ENCODE data around the gene TGFBR3L.
A peak's percentile ranks its signal among the peaks of the same experiment; 100 is the strongest.
"Not testable (repeated sequence)": the region's sequence is repeated elsewhere in the genome, so short reads cannot be mapped to it uniquely, and the experiment has no call there.

TGFBR3L gene

GRCh38 chr19:7881910-7882309, 32.7 kb upstream of the TGFBR3L start:
- DNase-seq, result no peak

- DNase-seq, result no peak
Measured at GRCh38 chr19:7883105-7883504, 31.5 kb upstream of the TGFBR3L start.

DNA sequence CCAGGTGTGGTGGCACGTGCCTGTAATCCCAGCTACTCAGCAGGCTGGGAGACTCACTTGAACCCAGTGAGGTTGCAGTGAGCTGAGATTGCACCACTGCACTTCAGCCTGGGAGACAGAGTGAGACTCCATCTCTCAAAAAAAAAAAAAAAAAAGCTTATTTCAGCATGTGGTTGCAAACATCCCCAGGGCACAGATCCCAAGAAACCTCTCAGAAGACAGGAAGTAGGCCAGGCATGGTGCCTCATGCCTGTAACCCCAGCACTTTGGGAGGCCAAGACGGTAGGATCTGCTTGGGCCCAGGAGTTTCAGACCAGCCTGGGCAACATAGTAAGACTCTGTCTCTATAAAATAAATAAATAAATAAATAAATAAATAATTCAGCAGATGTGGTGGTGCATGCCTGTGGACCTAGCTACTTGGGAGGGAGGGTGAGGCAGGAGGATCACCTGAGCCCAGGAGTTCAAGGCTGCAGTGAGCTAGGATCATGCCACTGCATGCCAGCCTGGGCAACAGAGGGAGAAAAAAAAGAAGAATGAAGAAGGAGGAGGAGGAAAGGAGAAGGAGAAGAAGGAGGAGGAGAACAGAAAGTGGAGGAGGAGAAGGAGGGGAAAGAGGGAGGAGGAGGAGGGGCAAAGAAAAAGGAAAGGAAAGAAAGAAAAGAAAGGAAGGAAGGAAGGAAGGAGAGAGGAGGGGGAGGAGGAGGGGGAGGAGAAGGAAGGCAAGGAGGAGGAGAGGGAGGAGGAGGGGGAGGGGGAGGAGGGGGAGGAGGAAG, 30.6 kb upstream of the TGFBR3L start:
- DNase-seq, result no peak

- no peak for DNase-seq
Measured at GRCh38 chr19:7885818-7886217, 28.8 kb upstream of the TGFBR3L start.

DNA sequence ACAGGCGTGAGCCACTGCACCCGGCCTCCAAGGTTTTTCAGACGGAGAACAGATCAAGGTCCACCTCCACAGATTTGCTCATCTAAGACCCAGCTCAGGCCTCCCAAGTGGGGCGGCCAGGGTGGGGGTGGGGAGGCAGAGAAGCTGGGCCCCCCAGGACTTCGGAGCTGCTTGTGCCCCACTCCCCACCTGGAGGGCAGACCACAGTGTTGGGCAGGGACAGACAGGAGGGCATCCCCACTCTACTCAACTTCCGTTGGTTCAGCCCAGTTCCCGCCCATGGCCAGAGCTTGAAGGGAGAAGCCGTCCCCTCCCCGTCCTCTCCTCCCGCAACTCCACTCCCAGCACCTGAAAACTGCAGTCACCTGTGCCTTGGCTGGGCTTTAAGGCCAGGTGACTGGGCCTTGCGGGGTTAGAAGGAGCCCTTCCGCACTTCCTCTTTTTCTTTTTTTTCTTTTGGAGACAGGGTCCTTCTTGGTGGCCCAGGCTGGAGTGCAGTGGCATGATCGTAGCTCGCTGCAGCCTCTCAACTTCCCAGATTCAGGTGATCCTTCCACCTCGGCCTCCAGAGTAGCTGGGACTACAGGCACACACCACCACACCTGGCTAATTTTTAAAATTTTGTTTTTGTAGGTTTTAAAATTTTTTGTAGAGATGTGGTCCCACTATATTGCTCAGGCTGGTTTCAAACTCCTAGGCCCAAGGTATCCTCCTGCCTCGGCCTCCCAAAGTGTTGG, 27.1 kb upstream of the TGFBR3L start:
- DNase-seq, result no peak

GRCh38 chr19:7888145-7888825, 26.3 kb upstream of the TGFBR3L start, which contains the start of gene LRRC8E:
Gene LRRC8E, plus strand, starts transcription at chr19:7888510. Its CDS starts 7,094 bp downstream, at chr19:7895604.
- no peak for DNase-seq

- no peak for DNase-seq
Measured at GRCh38 chr19:7888826-7889217, 25.8 kb upstream of the TGFBR3L start.

DNA sequence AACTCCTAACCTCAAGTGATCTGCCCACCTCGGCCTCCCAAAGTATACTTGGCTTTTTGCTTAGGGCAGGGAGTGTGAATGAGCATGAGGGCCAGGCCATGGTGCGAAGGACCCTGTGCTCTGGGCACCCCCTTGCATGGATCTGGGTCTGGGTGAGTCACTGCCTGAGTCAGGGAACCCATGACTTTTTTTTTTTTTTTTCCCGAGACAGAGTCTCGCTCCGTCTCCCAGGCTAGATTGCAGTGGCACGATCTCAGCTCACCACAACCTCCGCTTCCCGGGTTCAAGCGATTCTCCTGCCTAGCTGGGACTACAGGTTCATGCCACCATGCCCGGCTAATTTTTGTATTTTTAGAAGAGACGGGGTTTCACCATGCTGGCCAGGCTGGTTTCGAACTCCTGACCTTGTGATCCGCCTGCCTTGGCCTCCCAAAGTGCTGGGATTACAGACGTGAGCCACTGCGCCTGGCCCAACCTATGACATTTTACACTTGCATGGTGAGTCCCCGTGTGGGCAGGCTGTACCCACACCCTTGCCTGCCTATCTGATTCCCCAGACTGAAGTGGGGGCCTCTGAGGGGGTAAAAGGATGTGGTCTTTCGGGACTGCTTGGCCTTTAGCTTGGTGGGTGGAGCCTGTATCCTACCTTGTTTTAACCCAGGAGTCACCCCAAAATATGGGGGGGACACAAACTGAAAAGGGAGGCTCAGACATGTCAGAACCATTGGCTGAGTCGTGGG, 21.1 kb upstream of the TGFBR3L start:
- not testable (repeated sequence) for DNase-seq

GRCh38 chr19:7894612-7895309, 19.9 kb upstream of the TGFBR3L start:
- no peak for DNase-seq

DNA sequence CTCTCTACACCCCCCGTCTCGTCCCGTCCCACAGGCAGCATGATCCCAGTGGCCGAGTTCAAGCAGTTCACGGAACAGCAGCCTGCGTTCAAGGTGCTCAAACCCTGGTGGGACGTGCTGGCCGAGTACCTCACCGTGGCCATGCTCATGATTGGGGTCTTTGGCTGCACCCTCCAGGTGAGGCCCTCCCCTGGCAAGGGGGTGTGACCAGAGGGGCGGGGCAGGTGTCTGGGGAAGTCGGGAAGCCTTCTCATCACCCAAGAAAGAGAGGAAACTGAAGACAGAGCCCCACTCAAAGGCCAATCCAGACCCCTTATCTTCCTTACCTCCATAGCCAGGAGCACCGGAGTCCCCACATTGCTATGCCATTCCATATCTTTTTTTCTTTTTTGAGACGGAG, 19.1 kb upstream of the TGFBR3L start:
- DNase-seq, result no peak

GRCh38 chr19:7897292-7897691, 17.3 kb upstream of the TGFBR3L start:
- DNase-seq, result no peak

DNA sequence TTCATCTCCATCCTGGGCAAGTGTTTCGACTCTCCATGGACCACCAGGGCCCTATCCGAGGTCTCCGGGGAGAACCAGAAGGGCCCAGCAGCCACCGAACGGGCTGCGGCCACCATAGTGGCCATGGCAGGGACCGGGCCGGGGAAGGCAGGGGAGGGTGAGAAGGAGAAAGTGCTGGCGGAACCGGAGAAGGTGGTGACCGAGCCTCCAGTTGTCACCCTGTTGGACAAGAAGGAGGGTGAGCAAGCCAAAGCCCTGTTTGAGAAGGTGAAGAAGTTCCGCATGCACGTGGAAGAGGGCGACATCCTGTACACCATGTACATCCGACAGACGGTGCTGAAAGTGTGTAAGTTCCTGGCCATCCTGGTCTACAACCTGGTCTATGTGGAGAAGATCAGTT, 15.7 kb upstream of the TGFBR3L start:
- DNase-seq, result no peak

GRCh38 chr19:7899751-7900378, 14.8 kb upstream of the TGFBR3L start:
- DNase-seq, result no peak

GRCh38 chr19:7900401-7900870, 14.2 kb upstream of the TGFBR3L start:
- no peak for DNase-seq

- DNase-seq, result no peak
Measured at GRCh38 chr19:7900931-7901330, 13.7 kb upstream of the TGFBR3L start.

DNA sequence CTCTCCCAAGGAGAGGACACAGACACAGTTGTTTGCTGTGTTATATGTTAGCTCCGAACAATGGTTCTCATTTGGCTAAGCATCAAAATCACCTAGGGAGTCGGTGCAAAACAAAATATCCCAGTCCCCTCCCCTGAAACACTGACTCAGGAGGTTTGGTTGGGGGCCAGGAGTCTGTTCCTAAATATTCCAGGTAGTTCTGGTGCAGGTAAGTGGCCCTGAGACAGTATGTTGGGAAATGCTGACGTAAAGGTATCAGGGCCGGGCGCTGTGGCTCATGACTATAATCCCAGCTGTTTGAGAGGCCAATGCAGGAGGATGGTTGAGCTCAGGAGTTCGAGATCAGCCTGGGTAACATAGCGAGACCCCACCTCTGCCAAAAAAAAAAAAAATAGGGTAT, 13.3 kb upstream of the TGFBR3L start:
- no peak for DNase-seq

- DNase-seq, result no peak
Measured at GRCh38 chr19:7902796-7903243, 11.8 kb upstream of the TGFBR3L start.

- DNase-seq, result peak; percentile 100
Measured at GRCh38 chr19:7903244-7904073, 11.2 kb upstream of the TGFBR3L start, which contains the start of gene MAP2K7. Gene MAP2K7, plus strand, starts transcription at chr19:7903877. Its CDS starts 68 bp downstream, at chr19:7903945.

- DNase-seq, result peak; percentile 73
Measured at GRCh38 chr19:7904074-7905020, 10.3 kb upstream of the TGFBR3L start.

All from activated CD4-positive, CD25-positive, alpha-beta regulatory T cell treated with anti-CD3 and anti-CD28 coated beads, Interleukin-2, amount 50 U/mL, for 72 hours (primary cell).